Gastroesophageal sphincter (tissue), 4 donors: ENCODE results near the gene AP3M1. TPM values are rescaled to one million over a fixed set of nuclear protein-coding genes. Genes with fewer than 3 reads are reported as not detected.
"Not testable (repeated sequence)": the region's sequence is repeated elsewhere in the genome, so short reads cannot be mapped to it uniquely, and the experiment has no call there.

Experiments
- ATAC-seq: fragments of 150-250 bp; one replicate; pipeline ENCODE4 v1.9.1; 2016; ENCODE audit warnings: mild to moderate bottlenecking, moderate library complexity
- H3K27ac ChIP-seq, 4 donors: fragments of 200-600 bp; sonication (generic) in 3 of 4; 1 replicate in 3 of 4; 2 replicates in 1 of 4; pipeline ENCODE4 v1.5.1; 2016 to 2019
- H3K27me3 ChIP-seq: fragments of 200-600 bp; sonication (generic); one replicate; pipeline ENCODE4 v1.5.1; 2019
- H3K36me3 ChIP-seq, 2 donors: fragments of 200-600 bp; sonication (generic); one replicate each; pipeline ENCODE4 v1.5.1; 2019; ENCODE audit warnings: control low read depth in 1 of 2
- H3K4me1 ChIP-seq, 3 donors: fragments of 200-600 bp; sonication (generic); 1 replicate in 2 of 3; 2 replicates in 1 of 3; pipeline ENCODE4 v1.5.1; 2016 to 2019; ENCODE audit warnings: control low read depth in 2 of 3
- H3K4me3 ChIP-seq, 2 donors: fragments of 200-600 bp; sonication (generic); one replicate each; pipeline ENCODE4 v1.5.1; 2019; ENCODE audit warnings: mild to moderate bottlenecking in 1 of 2, moderate library complexity in 1 of 2
- H3K9me3 ChIP-seq, 3 donors: fragments of 200-600 bp; sonication (generic); one replicate each; pipeline ENCODE4 v1.5.1; 2017 to 2019; ENCODE audit warnings: control low read depth in 2 of 3
- CTCF ChIP-seq, 4 experiments: fragments of 200-600 bp in 2 of 4; fragments of 450-650 bp in 2 of 4; sonication (generic) in 1 of 4; IDR thresholded peaks; one replicate each; pipeline ENCODE4 v1.5.1; 2017 to 2019; ENCODE audit warnings: antibody characterized with exemption in 4 of 4, mild to moderate bottlenecking in 2 of 4, moderate library complexity in 2 of 4
- EP300 ChIP-seq: sonication (generic); formaldehyde crosslinking; IDR thresholded peaks from one replicate; pipeline ENCODE4 v1.6.1; 2017; ENCODE audit warnings: antibody characterized with exemption, mild to moderate bottlenecking
- POLR2A ChIP-seq, 2 donors: fragments of 450-650 bp; IDR thresholded peaks; one replicate each; pipeline ENCODE4 v1.6.1; 2017; ENCODE audit warnings: antibody characterized with exemption in 2 of 2, mild to moderate bottlenecking in 2 of 2, moderate library complexity in 1 of 2
- POLR2AphosphoS5 ChIP-seq: sonication (generic); formaldehyde crosslinking; IDR thresholded peaks from one replicate; pipeline ENCODE4 v1.6.1; 2017; ENCODE audit warnings: antibody characterized with exemption
- WGBS, 2 donors: methylation state at CpG; one replicate each; pipeline ENCODE4 v1.1.5; 2018; ENCODE audit warnings: low coverage in 1 of 2; 5-methylcytosine and 5-hydroxymethylcytosine counted together
- total RNA-seq, 4 donors: library from RNA; depleted of rRNA; stranded (reverse); fragments of >200 nt; gene quantifications; one replicate each; pipeline ENCODE4 v1.1.0, GENCODE V29; 2016

The AP3M1 gene
- total RNA-seq, 4 donors from 2014 or later, result 29.4 to 41.7 (median 31.7) TPM

GRCh38 chr10:74151879-74152722, 1.5 kb upstream of the AP3M1 start:
- H3K27ac ChIP-seq, result peak overlapping the region; percentile 84 to 95 (median 92)
- H3K4me1 ChIP-seq, result peaks cover 10 to 73% (median 12%) of the 10 kb centered on the region in 3 donors
- WGBS, 2 donors, result 17 to 26% methylated on average over 5 of the region's 5 CpGs
- TF ChIP-seq POLR2AphosphoS5 (no peak), POLR2A (IDR thresholded peaks at IDR 0.05) (no peak), EP300 (no peak), CTCF (IDR thresholded peaks at IDR 0.05) (no peak)
- ATAC-seq, result no peak
- H3K4me3 ChIP-seq, result peak overlapping the region; percentile 77 to 92
- no peaks in the 10 kb centered on the region for H3K9me3 ChIP-seq
- H3K36me3 ChIP-seq, result peaks cover 0 to 5% of the 10 kb centered on the region in 2 donors
- H3K27me3 ChIP-seq, result no peaks in the 10 kb centered on the region

GRCh38 chr10:74150990-74151878, 606 bp upstream of the AP3M1 start, which contains the start of gene ADK:
TSS of gene ADK (plus strand) at chr10:74151221. CDS start at chr10:74151279, 58 bp downstream.
- ATAC-seq, result peak; percentile 98
- H3K27me3 ChIP-seq, result no peaks in the 10 kb centered on the region
- 0% methylated on average over 2 to 20 of the region's 57 CpGs for WGBS, 2 donors
- no peaks in the 10 kb centered on the region for H3K9me3 ChIP-seq
- peaks cover 0 to 9% of the 10 kb centered on the region in 2 donors for H3K36me3 ChIP-seq
- peaks cover 5 to 73% (median 12%) of the 10 kb centered on the region in 3 donors for H3K4me1 ChIP-seq
- peak; percentile 51 for TF ChIP-seq POLR2AphosphoS5
- peak in 3 of 4 experiments; percentile 24 to 63 (median 40) for TF ChIP-seq CTCF (IDR thresholded peaks at IDR 0.05)
- TF ChIP-seq POLR2A (IDR thresholded peaks at IDR 0.05), result peak; percentile 39 to 50
- TF ChIP-seq EP300, result no peak
- peak within 1 kb of the TSS; percentile 84 to 95 (median 92) for H3K27ac ChIP-seq
- peak within 1 kb of the TSS; percentile 77 to 92 for H3K4me3 ChIP-seq

GRCh38 chr10:74146980-74147379, 3.6 kb downstream of the AP3M1 start:
- 89 to 95% methylated on average over 4 to 8 of the region's 10 CpGs for WGBS, 2 donors
- peaks cover 5 to 89% (median 11%) of the 10 kb centered on the region in 3 donors for H3K4me1 ChIP-seq
- H3K9me3 ChIP-seq, H3K27me3 ChIP-seq, H3K4me3 ChIP-seq, H3K27ac ChIP-seq, H3K36me3 ChIP-seq, ATAC-seq: not testable (repeated sequence)

- Histone ChIP-seq H3K27ac (peak overlapping the region in 3 of 4 donors; percentile 41 to 51 (median 50)), H3K4me1 (peaks cover 5 to 82% (median 10%) of the 10 kb centered on the region in 3 donors), H3K4me3 (no peak overlapping the region), H3K36me3 (peaks cover 0 to 10% of the 10 kb centered on the region in 2 donors), H3K9me3 (no peaks in the 10 kb centered on the region), H3K27me3 (no peaks in the 10 kb centered on the region)
- peak; percentile 61 for ATAC-seq
- 5 to 7% methylated on average over 2 of the region's 2 CpGs for WGBS, 2 donors
- no peak for TF ChIP-seq CTCF (IDR thresholded peaks at IDR 0.05)
- TF ChIP-seq POLR2AphosphoS5, result peak; percentile 67
- TF ChIP-seq EP300, result no peak
- TF ChIP-seq POLR2A (IDR thresholded peaks at IDR 0.05), result no peak
Observed at GRCh38 chr10:74145133-74145532, 5.5 kb downstream of the AP3M1 start.

- H3K4me3 ChIP-seq, result no peak overlapping the region
- ATAC-seq, result no peak
- no peak overlapping the region for H3K27ac ChIP-seq
- peaks cover 0 to 36% (median 4%) of the 10 kb centered on the region in 3 donors for H3K4me1 ChIP-seq
- H3K27me3 ChIP-seq, result no peaks in the 10 kb centered on the region
- 76% methylated on average over 2 of the region's 2 CpGs; no CpG with 5 or more reads in 1 of the 2 donors for WGBS, 2 donors
- TF ChIP-seq EP300, result no peak
- TF ChIP-seq POLR2A (IDR thresholded peaks at IDR 0.05), result no peak
- no peak for TF ChIP-seq CTCF (IDR thresholded peaks at IDR 0.05)
- no peak for TF ChIP-seq POLR2AphosphoS5
- peaks cover 10 to 39% of the 10 kb centered on the region in 2 donors for H3K36me3 ChIP-seq
- no peaks in the 10 kb centered on the region for H3K9me3 ChIP-seq
Observed at GRCh38 chr10:74140553-74140952, 10.1 kb downstream of the AP3M1 start.
